NCI-H748 treated with DMSO at 0.1 percent for 48 hours (cell line): ENCODE measurements around the gene HTT.

Experiments
- DNase-seq: peaks from one replicate; lab custom pipeline; 2025; lab: John Stamatoyannopoulos, UW

The HTT gene

DNA sequence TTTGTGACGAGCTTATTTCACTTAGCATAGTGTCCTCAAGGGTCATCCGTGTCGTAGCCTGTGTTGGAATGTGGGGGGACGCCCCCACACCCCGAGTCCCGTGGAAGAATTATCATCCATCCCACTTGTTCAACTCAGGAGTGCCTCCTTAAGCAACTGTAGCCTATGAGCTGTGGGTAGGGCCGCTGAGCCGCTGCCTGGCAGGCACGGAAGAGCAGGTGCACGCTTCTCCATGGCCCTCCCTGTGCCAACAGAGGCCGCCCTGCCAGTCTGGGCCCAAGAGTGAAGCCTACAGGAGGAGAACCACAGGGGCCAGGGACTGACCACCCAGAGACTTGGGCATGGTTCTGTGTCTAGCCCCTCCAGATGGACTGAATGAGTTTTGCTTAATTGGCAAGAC is 216.0 kb downstream of the HTT start:
- no peak for DNase-seq

DNA sequence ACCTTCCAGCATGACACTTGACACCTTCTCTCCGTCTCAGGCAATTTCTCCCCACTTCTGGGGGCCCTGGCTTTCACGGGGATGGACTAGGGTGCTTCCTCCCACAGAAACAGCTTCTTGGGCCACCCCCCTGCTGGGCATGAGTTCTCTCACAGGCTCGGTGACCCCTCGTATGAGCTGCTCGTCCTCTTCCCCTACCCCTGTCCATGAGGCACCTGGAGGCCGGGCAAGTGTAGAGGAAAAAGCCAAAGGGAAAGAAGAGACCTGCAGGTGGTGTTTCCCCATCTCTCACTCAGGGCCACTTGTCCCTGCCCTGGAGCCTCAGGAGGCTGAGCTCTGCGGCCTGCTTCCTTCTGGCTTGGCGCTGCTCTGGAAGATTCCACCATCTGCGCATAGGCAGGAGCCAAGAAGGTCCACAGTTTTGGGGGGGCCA is 216.4 kb downstream of the HTT start:
- DNase-seq: no peak

GRCh38 chr4:3291411-3291968 is 217.0 kb downstream of the HTT start:
- DNase-seq: no peak

DNA sequence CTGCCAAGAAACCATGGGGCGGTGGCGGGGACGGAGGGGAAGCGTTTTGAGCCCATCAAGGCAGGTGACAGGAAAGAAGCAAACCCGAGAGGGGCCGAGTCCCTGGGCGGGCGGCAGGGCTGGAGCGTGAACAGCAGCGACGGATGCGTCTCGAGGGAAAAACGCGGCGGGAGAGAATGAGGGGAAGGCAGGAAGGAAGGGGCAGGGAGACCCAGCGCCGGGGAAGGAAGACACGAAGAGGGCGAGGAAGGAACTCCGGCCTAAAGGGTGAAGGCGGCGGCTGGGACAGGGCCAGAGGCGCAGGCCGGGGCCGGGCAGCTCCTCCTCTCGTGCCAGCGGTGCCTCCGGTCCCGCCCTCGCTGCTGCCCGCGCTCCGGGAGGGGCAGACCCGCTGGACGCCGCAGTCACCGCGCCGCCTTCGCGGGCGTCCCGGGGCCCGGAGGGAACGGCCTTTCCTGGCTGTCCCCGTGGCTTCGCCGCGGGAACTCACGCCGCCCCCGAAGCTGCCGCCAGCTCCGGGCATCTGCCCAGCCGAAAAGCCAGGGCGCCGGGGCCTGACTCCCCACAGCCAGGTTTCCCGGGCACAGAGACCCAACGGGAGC is 217.6 kb downstream of the HTT start:
- no peak for DNase-seq

DNA sequence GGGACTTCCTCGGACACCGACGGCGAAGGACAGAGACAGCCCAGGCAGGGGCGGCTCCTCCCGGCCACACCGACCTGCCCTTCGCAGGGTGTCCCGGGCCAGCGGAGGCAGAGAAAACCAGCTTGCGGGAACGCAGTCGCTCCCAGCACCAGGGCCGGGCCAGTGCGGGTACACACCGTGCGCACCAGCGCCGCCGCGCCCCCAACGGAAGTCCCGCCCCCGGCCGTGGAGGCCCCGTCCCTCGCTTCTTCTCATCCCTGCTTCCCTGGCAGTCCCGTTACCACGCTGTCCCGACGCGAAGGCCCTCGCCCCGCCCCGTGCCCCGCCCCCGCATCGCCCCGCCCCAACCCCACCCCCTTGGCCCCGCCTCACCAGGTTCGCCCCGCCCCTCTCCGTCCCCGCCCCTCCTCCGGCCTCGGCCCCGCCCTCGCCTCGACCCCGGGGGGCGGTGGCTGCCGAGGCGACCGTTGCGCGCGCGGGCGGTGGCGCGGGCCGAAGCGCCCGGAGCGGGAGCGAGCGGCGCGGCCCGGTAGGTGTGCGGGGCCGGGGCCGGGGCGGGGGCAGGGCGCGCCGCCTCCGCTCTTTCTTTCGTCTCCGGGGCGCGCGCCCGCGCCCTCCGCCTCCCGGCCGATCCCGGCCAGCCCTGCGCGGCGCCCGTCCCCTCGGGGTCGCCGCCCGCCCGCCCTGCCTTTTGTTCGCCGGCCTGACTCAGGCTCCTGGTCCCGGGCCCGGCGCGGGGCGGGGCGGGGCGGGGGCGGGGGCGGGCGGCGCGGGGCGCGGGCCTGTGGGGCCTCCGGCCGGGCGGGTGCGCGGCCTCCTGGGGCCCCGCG is 218.3 kb downstream of the HTT start, which contains the start of gene RGS12:
TSS of gene RGS12 (plus strand) at position 451 of the 830 bp plus-strand sequence. CDS start 23,150 bp downstream, outside the sequence.
- no peak for DNase-seq
